Measurements from ENCODE around the gene NRG3. TPM values are rescaled to one million over a fixed set of nuclear protein-coding genes. Genes with fewer than 3 reads are reported as not detected.

Gene NRG3
- total and polyA plus RNA-seq, 11 donors: 0.11 to 0.41 (median 0.27) TPM; not detected in 7

DNA sequence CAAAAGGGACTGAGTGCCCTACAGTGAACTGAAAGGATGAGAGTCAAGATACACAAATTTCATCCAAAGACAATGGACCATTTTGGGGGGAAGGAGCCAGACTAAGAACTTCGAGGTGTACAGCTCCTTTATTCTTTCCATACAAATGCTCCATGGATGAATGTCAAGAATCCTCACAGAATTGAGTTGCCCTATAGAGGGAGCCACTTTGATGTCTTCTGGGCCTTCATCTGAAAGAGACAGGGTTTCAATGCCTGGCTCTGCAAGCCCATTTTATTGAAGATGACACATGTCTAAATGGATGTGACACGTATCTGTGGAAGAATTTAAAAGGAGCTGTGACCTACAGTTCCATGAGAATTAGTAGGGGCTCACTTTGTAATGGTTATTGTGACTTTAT is 32.0 kb upstream of the NRG3 start:
- no peak for ATAC-seq
- intact Hi-C loops (cut with DNase I): no loop called here
- no peak overlapping the region for H3K27ac ChIP-seq
- no peaks in the 10 kb centered on the region for H3K9me3 ChIP-seq
- DNase-seq: no peak
- TF ChIP-seq, protein P1, sequence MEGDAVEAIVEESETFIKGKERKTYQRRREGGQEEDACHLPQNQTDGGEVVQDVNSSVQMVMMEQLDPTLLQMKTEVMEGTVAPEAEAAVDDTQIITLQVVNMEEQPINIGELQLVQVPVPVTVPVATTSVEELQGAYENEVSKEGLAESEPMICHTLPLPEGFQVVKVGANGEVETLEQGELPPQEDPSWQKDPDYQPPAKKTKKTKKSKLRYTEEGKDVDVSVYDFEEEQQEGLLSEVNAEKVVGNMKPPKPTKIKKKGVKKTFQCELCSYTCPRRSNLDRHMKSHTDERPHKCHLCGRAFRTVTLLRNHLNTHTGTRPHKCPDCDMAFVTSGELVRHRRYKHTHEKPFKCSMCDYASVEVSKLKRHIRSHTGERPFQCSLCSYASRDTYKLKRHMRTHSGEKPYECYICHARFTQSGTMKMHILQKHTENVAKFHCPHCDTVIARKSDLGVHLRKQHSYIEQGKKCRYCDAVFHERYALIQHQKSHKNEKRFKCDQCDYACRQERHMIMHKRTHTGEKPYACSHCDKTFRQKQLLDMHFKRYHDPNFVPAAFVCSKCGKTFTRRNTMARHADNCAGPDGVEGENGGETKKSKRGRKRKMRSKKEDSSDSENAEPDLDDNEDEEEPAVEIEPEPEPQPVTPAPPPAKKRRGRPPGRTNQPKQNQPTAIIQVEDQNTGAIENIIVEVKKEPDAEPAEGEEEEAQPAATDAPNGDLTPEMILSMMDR (IDR thresholded peaks at IDR 0.05): no peak
- TF ChIP-seq POLR2A (IDR thresholded peaks at IDR 0.05): no peak
- 64 to 70% (median 67%) methylated on average over 2 of the region's 2 CpGs for WGBS, 4 donors
- no peaks in the 10 kb centered on the region for H3K36me3 ChIP-seq
- H3K4me1 ChIP-seq: no peaks in the 10 kb centered on the region
- H3K4me3 ChIP-seq: no peak overlapping the region
- H3K27me3 ChIP-seq: peaks cover 0 to 4% (median 0%) of the 10 kb centered on the region in 9 donors

DNA sequence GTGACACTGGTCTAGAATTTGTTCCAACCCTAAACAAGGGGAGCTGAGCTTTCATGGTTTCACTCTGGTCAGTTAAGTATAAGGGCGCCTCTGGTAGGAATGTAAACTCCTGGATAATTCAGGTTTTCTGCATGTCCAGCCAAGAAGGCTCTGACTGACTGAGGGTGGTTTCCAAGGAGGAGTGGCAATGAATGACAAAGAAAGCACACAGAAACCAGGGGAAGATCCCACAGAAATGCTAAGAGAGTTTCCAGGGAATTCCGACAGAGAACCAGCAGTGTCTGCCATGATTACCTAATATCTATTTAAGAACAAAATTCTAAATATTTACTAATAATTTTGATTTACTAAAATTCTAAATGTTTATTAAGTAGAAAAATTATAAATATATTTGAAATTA is 27.3 kb upstream of the NRG3 start:
- 66 to 71% (median 71%) methylated on average over 2 of the region's 2 CpGs for WGBS, 4 donors
- no peaks in the 10 kb centered on the region for H3K4me1 ChIP-seq
- TF ChIP-seq, protein P1 (IDR thresholded peaks at IDR 0.05): no peak
- TF ChIP-seq POLR2A (IDR thresholded peaks at IDR 0.05): no peak
- H3K36me3 ChIP-seq: no peaks in the 10 kb centered on the region
- intact Hi-C loops (cut with DNase I): no loop called here
- H3K4me3 ChIP-seq: no peak overlapping the region
- H3K27ac ChIP-seq: no peak overlapping the region
- ATAC-seq (no peak), DNase-seq (no peak)
- H3K27me3 ChIP-seq: peaks cover 0 to 4% (median 0%) of the 10 kb centered on the region in 9 donors
- H3K9me3 ChIP-seq: no peaks in the 10 kb centered on the region

GRCh38 chr10:81848514-81848913 is 26.5 kb upstream of the NRG3 start:
- Histone ChIP-seq H3K27ac (no peak overlapping the region), H3K27me3 (peaks cover 0 to 4% (median 0%) of the 10 kb centered on the region in 9 donors), H3K36me3 (no peaks in the 10 kb centered on the region), H3K9me3 (peaks cover 0 to 4% (median 0%) of the 10 kb centered on the region in 12 donors), H3K4me1 (no peaks in the 10 kb centered on the region), H3K4me3 (no peak overlapping the region)
- ATAC-seq: no peak
- intact Hi-C loops (cut with DNase I): no loop called here
- TF ChIP-seq, protein P1 (IDR thresholded peaks at IDR 0.05): no peak
- no peak for TF ChIP-seq POLR2A (IDR thresholded peaks at IDR 0.05)
- no peak for DNase-seq
- WGBS, 4 donors: 25 to 38% (median 28%) methylated on average over 4 of the region's 4 CpGs

DNA sequence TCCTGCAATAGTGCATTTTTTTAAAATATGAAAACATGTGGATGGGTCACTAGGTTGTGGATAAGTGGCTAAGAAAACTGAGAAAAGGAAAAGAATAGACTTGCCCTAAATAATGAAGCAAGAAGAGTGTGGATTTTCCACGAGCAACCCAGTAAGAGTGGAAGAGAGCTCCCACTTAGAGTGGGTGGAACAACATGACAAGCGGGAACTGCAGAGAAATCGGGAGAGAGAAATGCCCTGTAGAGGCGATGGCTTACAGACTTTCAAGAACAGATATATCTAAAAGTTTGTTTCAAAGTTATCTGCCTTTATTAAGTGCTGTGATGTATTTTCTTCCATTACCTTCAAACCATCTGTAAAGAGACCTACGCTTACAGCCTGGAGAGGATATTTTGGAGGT is 26.1 kb upstream of the NRG3 start:
- 73 to 84% (median 78%) methylated on average over 5 of the region's 5 CpGs for WGBS, 4 donors
- peaks cover 0 to 4% (median 0%) of the 10 kb centered on the region in 9 donors for H3K27me3 ChIP-seq
- H3K4me1 ChIP-seq: no peaks in the 10 kb centered on the region
- intact Hi-C loops (cut with DNase I): no loop called here
- H3K27ac ChIP-seq: no peak overlapping the region
- peaks cover 0 to 7% (median 0%) of the 10 kb centered on the region in 12 donors for H3K9me3 ChIP-seq
- DNase-seq: no peak
- no peaks in the 10 kb centered on the region for H3K36me3 ChIP-seq
- ATAC-seq: no peak
- TF ChIP-seq, protein P1 (IDR thresholded peaks at IDR 0.05): no peak
- TF ChIP-seq POLR2A (IDR thresholded peaks at IDR 0.05): no peak
- no peak overlapping the region for H3K4me3 ChIP-seq
